ENCODE measurements around the gene VSIG10L.

Gene VSIG10L

DNA sequence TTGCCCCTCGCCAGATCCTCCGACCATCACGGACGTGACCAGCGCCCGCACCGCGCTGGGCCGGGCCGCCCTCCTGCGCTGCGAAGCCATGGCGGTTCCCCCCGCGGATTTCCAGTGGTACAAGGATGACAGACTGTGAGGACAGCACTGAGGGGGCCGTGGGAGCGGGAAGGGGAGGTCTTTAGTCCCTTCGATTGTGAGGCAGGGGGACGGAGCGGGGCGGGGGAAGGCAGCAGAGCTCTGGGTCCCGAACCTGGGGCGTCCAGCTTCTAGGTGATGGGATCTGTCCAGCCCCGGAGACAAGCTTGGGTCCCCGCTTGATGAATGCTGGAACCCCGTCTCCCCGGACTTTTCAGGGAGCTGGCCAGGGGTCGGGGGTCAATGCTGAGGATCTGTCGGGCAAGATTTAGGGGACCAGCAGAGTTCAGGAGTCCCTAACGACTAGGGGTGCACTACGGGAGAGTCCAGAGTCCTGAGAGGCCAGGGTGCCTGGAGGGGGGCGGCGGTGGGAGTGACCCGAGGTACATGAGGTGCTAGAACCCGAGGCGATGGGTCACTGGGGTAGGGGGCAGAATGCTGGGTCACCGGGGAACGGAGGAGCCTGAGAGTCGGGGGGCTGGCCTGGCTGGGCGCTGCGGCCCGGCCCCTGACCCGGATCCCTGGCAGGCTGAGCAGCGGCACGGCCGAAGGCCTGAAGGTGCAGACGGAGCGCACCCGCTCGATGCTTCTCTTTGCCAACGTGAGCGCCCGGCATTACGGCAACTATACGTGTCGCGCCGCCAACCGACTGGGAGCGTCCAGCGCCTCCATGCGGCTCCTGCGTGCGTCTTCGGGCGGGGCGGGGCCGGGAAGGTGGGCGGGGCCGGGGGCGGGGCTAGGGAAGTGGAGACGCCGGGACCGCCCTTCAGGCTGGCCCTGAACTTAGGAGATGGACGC, 14.6 kb downstream of the VSIG10L start:
- H3K9ac ChIP-seq (ENCODE audit: low read length) = no peak overlapping the region
- no peak overlapping the region for H3K4me3 ChIP-seq (ENCODE audit: low read length)
- H3K36me3 ChIP-seq (ENCODE audit: control insufficient read depth, insufficient read depth, low read length) = no peaks in the 10 kb centered on the region
- H3K4me1 ChIP-seq (ENCODE audit: control insufficient read depth, insufficient read depth, low read length) = no peaks in the 10 kb centered on the region
- H3K27me3 ChIP-seq (ENCODE audit: control insufficient read depth, insufficient read depth, low read length) = peaks cover 32% of the 10 kb centered on the region
- no peaks in the 10 kb centered on the region for H3K9me3 ChIP-seq (ENCODE audit: control insufficient read depth, low read length)

DNA sequence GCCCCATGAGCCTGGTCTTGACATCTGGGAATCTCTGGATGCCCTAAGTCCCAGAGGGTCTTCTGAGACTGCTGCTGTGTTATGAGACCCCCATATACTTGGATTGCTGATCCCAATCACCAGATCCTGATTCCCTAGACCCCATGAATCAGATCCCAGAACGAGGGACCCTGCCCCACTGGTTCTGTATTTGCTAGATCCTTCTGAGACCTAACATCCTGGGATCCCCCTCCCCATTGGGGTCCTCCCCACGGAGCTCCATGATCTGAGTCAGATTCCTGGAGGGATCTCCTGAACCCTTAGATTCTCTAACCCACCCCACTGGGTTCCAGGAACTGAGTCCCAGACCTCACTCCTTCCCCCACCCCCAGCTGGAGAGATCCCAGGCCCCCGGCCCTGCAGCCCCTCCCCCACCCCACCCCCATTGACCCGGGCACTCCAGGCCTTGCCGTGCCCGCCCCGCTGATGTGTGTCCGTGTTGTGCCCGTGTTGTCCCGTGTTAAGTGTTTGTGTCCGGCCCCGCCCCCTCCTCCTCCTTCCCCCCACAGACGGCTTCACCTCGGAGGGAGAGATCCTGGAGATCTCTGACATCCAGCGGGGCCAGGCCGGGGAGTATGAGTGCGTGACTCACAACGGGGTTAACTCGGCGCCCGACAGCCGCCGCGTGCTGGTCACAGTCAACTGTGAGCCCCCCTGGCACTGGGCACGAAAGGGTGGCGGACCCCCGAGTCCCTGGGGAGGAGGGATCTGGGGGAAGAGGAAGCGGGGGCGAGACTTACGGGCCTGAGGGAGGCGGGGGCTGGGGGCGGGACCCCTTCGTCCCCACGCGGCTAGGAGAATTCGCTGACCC, 15.5 kb downstream of the VSIG10L start:
- Histone ChIP-seq H3K36me3 (ENCODE audit: control insufficient read depth, insufficient read depth, low read length) (no peaks in the 10 kb centered on the region), H3K27me3 (ENCODE audit: control insufficient read depth, insufficient read depth, low read length) (peaks cover 38% of the 10 kb centered on the region), H3K4me1 (ENCODE audit: control insufficient read depth, insufficient read depth, low read length) (no peaks in the 10 kb centered on the region), H3K4me3 (ENCODE audit: low read length) (no peak overlapping the region), H3K9ac (ENCODE audit: low read length) (no peak overlapping the region), H3K9me3 (ENCODE audit: control insufficient read depth, low read length) (no peaks in the 10 kb centered on the region)

DNA sequence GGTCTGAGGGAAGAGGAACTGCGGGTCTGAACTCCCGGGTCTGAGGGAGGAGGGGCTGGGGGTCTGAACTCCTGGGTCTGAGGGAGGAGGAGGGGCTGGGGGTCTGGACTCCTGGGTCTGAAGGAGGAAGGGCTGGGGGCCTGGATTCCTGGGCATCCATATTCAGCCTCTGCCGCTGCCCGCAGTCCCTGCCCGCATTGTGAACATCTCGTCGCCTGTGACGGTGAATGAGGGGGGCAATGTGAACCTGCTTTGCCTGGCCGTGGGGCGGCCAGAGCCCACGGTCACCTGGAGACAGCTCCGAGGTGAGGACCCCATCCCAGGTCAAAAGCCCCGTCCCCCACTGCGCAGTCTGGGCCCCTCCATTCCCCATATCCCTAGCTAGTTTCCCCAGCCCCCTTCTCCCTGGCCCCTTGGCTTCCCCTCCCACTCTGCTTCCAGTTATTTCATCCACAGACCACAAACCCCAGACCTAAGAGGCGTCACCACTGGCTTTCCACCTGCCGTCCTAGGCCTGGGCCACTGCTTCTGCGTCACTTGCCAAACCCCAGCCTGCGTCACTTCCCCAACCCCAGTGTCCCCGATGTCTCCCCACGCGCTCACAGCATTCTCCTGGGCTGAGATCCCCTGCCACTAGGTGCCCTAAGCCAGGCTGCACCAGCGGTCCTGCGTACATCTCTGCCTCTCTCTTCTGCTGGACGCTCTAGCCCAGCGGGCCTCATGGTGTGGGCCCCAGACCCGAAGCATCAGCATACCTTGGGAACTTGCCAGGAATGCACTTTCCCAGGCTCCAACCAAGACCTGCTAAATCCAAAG, 16.6 kb downstream of the VSIG10L start:
- H3K36me3 ChIP-seq (ENCODE audit: control insufficient read depth, insufficient read depth, low read length) = no peaks in the 10 kb centered on the region
- peaks cover 38% of the 10 kb centered on the region for H3K27me3 ChIP-seq (ENCODE audit: control insufficient read depth, insufficient read depth, low read length)
- H3K4me1 ChIP-seq (ENCODE audit: control insufficient read depth, insufficient read depth, low read length) = no peaks in the 10 kb centered on the region
- no peak overlapping the region for H3K4me3 ChIP-seq (ENCODE audit: low read length)
- no peaks in the 10 kb centered on the region for H3K9me3 ChIP-seq (ENCODE audit: control insufficient read depth, low read length)
- H3K9ac ChIP-seq (ENCODE audit: low read length) = no peak overlapping the region

DNA sequence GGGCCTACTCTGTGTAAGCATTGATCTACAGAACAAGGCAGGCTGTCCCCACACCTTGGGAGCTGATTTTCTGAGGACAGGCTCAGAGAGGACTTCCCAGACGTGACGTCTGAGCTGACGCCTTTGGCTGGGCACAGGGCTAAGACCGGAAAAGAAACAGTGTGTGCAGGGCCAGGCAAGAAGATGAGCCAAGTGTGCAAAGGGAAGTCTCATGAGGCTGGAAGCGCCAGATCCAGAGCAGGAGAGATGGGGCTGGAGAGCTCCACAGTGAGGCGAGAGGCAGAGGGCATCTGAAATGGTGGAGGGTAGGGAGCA, 17.8 kb downstream of the VSIG10L start:
- Histone ChIP-seq H3K36me3 (ENCODE audit: control insufficient read depth, insufficient read depth, low read length) (no peaks in the 10 kb centered on the region), H3K4me1 (ENCODE audit: control insufficient read depth, insufficient read depth, low read length) (no peaks in the 10 kb centered on the region), H3K9me3 (ENCODE audit: control insufficient read depth, low read length) (no peaks in the 10 kb centered on the region), H3K9ac (ENCODE audit: low read length) (no peak overlapping the region), H3K4me3 (ENCODE audit: low read length) (no peak overlapping the region), H3K27me3 (ENCODE audit: control insufficient read depth, insufficient read depth, low read length) (peaks cover 27% of the 10 kb centered on the region)

DNA sequence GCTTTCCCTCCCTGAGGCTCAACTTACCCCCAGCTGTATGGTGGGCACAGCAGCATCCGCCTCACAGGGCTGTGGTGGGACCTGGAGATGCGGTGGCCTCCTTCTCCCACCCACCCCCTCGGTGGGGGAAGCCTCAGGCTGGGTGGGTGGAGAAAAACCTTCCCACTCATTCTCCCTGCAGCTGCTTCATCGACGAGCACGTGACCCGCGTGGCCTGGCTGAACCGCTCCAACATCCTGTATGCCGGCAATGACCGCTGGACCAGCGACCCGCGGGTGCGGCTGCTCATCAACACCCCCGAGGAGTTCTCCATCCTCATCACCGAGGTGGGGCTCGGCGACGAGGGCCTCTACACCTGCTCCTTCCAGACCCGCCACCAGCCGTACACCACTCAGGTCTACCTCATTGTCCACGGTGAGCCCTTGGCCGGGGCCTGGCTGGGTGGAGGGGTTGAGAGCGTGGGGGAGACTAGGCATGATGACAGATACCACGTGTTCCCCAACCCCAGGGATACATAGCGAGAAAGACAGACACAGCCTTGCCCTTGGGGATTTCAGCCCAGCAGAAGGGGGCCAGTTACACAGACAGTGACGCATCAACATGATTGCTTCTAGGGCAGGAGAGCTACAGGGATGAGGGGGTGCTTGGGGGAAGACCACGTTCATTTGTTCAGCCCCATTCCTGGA, 18.3 kb downstream of the VSIG10L start:
- H3K4me1 ChIP-seq (ENCODE audit: control insufficient read depth, insufficient read depth, low read length) = no peaks in the 10 kb centered on the region
- no peaks in the 10 kb centered on the region for H3K36me3 ChIP-seq (ENCODE audit: control insufficient read depth, insufficient read depth, low read length)
- no peak overlapping the region for H3K9ac ChIP-seq (ENCODE audit: low read length)
- H3K4me3 ChIP-seq (ENCODE audit: low read length) = no peak overlapping the region
- H3K27me3 ChIP-seq (ENCODE audit: control insufficient read depth, insufficient read depth, low read length) = peaks cover 26% of the 10 kb centered on the region
- H3K9me3 ChIP-seq (ENCODE audit: control insufficient read depth, low read length) = no peaks in the 10 kb centered on the region

DNA sequence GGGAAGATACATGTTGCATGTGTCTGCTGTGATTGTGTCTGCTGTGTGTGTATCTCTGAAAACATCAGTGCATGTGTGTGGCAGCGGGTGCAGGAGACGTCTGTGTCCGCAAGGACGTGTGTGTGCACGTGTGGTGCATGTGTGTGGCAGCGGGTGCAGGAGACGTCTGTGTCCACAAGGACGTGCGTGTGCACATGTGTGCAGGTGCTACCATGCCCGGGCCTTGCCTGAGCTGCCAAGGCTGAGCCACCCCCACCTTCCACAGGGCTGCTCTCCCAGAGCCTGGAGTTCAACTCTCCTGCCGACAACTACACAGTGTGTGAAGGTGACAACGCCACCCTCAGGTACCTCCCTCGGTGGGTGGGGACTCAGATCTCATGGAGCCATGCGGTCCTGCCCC, 20.1 kb downstream of the VSIG10L start:
- Histone ChIP-seq H3K4me3 (ENCODE audit: low read length) (no peak overlapping the region), H3K36me3 (ENCODE audit: control insufficient read depth, insufficient read depth, low read length) (no peaks in the 10 kb centered on the region), H3K9ac (ENCODE audit: low read length) (no peak overlapping the region), H3K27me3 (ENCODE audit: control insufficient read depth, insufficient read depth, low read length) (peaks cover 18% of the 10 kb centered on the region), H3K4me1 (ENCODE audit: control insufficient read depth, insufficient read depth, low read length) (no peaks in the 10 kb centered on the region), H3K9me3 (ENCODE audit: control insufficient read depth, low read length) (no peaks in the 10 kb centered on the region)

DNA sequence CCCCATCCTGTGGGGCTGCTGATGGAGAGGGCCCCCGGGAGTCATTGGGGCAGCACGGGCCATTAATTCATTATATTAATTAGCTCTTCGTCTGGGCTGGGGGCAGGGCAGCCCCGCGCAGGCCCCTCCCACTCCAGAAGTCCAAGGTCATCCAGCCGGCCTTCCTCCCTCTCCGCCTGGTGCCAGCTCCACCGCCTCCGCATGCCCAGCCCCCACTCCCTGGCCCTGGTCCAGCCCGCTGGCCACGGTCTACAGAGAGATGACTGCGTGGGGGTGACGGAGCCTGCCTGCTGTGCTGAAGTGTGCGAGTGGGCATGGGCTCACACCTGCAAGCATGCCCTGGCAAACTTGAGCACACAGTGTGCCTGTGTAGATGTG, 21.7 kb downstream of the VSIG10L start:
- H3K27me3 ChIP-seq (ENCODE audit: control insufficient read depth, insufficient read depth, low read length) = peaks cover 12% of the 10 kb centered on the region
- H3K9me3 ChIP-seq (ENCODE audit: control insufficient read depth, low read length) = no peaks in the 10 kb centered on the region
- H3K9ac ChIP-seq (ENCODE audit: low read length) = no peak overlapping the region
- no peaks in the 10 kb centered on the region for H3K4me1 ChIP-seq (ENCODE audit: control insufficient read depth, insufficient read depth, low read length)
- H3K36me3 ChIP-seq (ENCODE audit: control insufficient read depth, insufficient read depth, low read length) = no peaks in the 10 kb centered on the region
- no peak overlapping the region for H3K4me3 ChIP-seq (ENCODE audit: low read length)

DNA sequence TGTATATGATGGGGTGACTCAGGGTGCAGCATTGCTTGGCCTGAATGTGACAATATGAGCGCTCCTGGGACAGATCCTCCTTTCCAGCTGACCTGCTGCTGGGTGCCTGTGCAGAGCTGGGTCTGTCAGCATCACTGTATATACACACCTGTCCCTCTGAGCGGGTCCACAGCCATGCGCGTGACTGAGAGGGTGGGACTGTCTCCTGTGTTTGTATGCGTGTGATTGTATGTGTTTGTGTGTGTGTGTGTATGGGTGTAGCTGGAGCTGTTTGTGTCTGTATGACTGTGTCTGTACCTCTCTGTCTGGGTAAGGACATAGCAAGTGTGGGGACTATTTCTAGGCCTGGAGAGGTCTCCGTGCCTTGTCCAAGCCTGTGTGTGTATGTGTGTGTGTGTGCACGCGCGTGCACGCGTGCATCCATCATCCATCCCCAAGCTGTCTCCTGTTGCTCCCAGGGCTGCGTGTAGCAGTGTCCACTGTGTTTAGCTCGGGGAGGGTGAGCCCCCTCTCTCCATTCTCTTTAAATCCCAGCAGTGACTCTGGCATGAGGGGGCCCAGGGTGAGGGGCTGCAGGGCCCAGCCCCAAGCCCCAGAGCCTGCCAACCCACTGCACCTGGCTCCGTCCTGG, 22.2 kb downstream of the VSIG10L start:
- Histone ChIP-seq H3K9ac (ENCODE audit: low read length) (no peak overlapping the region), H3K36me3 (ENCODE audit: control insufficient read depth, insufficient read depth, low read length) (no peaks in the 10 kb centered on the region), H3K4me1 (ENCODE audit: control insufficient read depth, insufficient read depth, low read length) (no peaks in the 10 kb centered on the region), H3K9me3 (ENCODE audit: control insufficient read depth, low read length) (no peaks in the 10 kb centered on the region), H3K4me3 (ENCODE audit: low read length) (no peak overlapping the region), H3K27me3 (ENCODE audit: control insufficient read depth, insufficient read depth, low read length) (peaks cover 12% of the 10 kb centered on the region)

DNA sequence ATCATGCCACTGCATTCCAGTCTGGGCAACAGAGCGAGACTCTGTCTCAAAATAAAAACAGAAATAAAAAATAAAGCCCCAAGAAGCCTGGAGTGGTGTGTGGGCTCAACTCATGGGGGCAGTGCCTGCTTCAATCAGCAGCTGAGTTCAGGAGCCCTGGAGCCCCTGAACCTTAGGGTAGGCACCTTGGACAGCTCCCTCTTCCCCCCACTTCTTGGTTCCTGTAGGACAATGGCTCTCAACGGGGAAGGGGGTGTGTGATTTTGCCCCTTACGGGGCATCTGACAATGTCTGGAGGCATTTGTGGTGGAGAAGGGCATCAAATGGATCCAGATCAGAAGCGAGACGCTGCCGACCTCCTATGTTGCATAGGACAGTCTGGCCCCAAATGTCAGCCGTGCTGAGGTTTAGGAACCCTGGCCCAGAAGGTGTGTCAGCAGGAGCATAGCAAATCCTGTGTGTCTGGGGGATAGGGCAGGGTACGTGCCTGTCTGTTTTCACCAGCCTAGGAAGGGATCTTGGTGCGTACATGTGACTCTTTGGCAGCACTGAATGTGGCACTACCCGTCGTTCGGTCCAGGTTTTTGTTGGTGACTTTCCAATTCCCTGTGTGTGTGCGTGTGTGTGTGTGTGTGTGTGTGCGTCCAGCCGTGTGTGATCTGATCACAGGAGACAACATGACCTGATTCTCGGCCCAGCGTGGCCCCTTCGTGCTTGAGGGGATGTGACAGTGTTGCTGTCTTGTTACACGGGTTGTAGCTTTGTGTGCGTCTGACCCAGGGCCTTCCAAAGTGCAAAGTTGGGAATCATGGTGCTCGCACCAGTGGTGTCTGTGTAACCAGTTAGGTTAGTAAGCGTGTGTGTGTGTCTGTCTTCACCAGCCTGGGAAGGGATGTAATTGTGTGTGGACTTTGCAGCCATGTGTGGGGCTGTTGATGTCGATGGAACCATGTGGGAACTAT, 23.0 kb downstream of the VSIG10L start:
- Histone ChIP-seq H3K9me3 (ENCODE audit: control insufficient read depth, low read length) (no peaks in the 10 kb centered on the region), H3K4me3 (ENCODE audit: low read length) (no peak overlapping the region), H3K9ac (ENCODE audit: low read length) (no peak overlapping the region), H3K4me1 (ENCODE audit: control insufficient read depth, insufficient read depth, low read length) (no peaks in the 10 kb centered on the region), H3K27me3 (ENCODE audit: control insufficient read depth, insufficient read depth, low read length) (peaks cover 12% of the 10 kb centered on the region), H3K36me3 (ENCODE audit: control insufficient read depth, insufficient read depth, low read length) (no peaks in the 10 kb centered on the region)

DNA sequence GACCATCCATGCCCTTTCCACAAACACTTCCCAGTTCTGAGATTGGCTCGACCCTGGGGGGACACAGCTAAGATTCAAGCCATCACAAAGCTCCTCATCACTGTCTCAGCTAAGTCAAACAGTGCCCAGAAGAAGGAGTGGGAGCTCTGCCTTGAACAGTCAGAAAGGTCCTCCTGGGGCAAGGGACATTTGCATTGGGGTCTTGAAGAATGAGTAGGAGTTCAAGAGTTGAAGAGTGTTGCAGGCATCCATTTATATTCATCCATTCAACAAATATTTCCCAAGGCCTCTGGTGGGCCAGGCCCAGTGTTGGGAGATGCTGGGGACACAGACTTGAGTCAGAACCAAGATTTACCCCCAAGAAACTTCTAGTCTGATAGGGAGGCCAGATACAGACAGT, 24.0 kb downstream of the VSIG10L start:
- Histone ChIP-seq H3K4me3 (ENCODE audit: low read length) (no peak overlapping the region), H3K9me3 (ENCODE audit: control insufficient read depth, low read length) (no peaks in the 10 kb centered on the region), H3K27me3 (ENCODE audit: control insufficient read depth, insufficient read depth, low read length) (peaks cover 12% of the 10 kb centered on the region), H3K9ac (ENCODE audit: low read length) (no peak overlapping the region), H3K4me1 (ENCODE audit: control insufficient read depth, insufficient read depth, low read length) (no peaks in the 10 kb centered on the region), H3K36me3 (ENCODE audit: control insufficient read depth, insufficient read depth, low read length) (no peaks in the 10 kb centered on the region)
